Endothelial cell of umbilical vein (primary cell): Measurements from ENCODE around the gene KIN.

ENCODE experiments used
- CTCF ChIP-seq, 2 donors: IDR thresholded peaks; 1 replicate in 1 of 2; 2 replicates in 1 of 2; pipeline ENCODE4 v1.5.1; 2011; ENCODE audit warnings: low read length in 2 of 2, mild to moderate bottlenecking in 2 of 2, moderate library complexity in 2 of 2, control low read depth in 1 of 2, inconsistent platforms in 1 of 2, low read depth in 1 of 2; ENCODE audit not compliant: insufficient read depth in 1 of 2; ENCODE audit errors: extremely low read depth in 1 of 2
- EZH2 ChIP-seq: IDR thresholded peaks from 2 replicates; pipeline ENCODE4 v1.6.1; 2012; ENCODE audit warnings: borderline replicate concordance, low read depth, mild to moderate bottlenecking, moderate library complexity, low read length, inconsistent platforms; ENCODE audit not compliant: severe bottlenecking
- POLR2A ChIP-seq: IDR thresholded peaks from 2 replicates; pipeline ENCODE4 v1.6.1; 2012; ENCODE audit warnings: low read depth, mild to moderate bottlenecking, control low read depth, low read length
- POLR2AphosphoS5 ChIP-seq: IDR thresholded peaks from 2 replicates; pipeline ENCODE4 v1.6.1; 2012; ENCODE audit warnings: low read depth, mild to moderate bottlenecking, control low read depth, low read length, moderate library complexity; ENCODE audit not compliant: insufficient read depth

GRCh38 chr10:7738536-7739407, 49.0 kb downstream of the KIN start:
- TF ChIP-seq POLR2AphosphoS5 (no peak), POLR2A (no peak), CTCF (IDR thresholded peaks at IDR 0.05; ENCODE audit: extremely low read depth in 1 of 2, insufficient read depth in 1 of 2, low read depth in 1 of 2, low read length in 2 of 2) (no peak), EZH2 (no peak)
